ENCODE measurements around the gene SNAPC2. TPM values are rescaled to one million over a fixed set of nuclear protein-coding genes. Genes with fewer than 3 reads are reported as not detected.
A peak's percentile ranks its signal among the peaks of the same experiment; 100 is the strongest.

SNAPC2 gene
- total RNA-seq (2021) (23.2 to 24.3 TPM (median 23.7 TPM) in 3 replicates), Bru-seq, nascent RNA (percentile 45 among the genes with signal in this experiment)
- long read RNA-seq, experiment 1, transcript SNAPC2-201 (5 exons, 1,542 nt): major isoform, 52 of 62 reads
- long read RNA-seq, experiment 1, partial matches to known transcripts: 3 of 62 reads
- long read RNA-seq, experiment 1, other reads (novel, unspliced or antisense): 3 of 62 reads
- long read RNA-seq, experiment 2, transcript SNAPC2-201 (5 exons, 1,542 nt): major isoform, 36 of 50 reads
- long read RNA-seq, experiment 2, partial matches to known transcripts: 7 of 50 reads
- long read RNA-seq, experiment 2, other reads (novel, unspliced or antisense): 4 of 50 reads
- long read RNA-seq, experiment 3, partial matches to known transcripts: 0 of 1 reads
- long read RNA-seq, experiment 3, other reads (novel, unspliced or antisense): 0 of 1 reads

GRCh38 chr19:7919610-7920518 lies at the start of gene SNAPC2:
Gene SNAPC2 (plus strand): TSS chr19:7920338. CDS start chr19:7920367, 29 bp downstream.
- POLR2A ChIA-PET: interaction anchor here (0.5 to 2.0 kb wide), 5 partner anchors 24 to 62 kb away, joined by 3 to 6 read pairs (median 3); partner anchors contain the start of gene TIMM44
- Mint-ChIP-seq H3K27ac (peak within 1 kb of the TSS; percentile 76), H3K4me1 (peaks cover 8% of the 10 kb centered on the region), H3K4me3 (peak within 1 kb of the TSS; percentile 75), H3K27me3 (ENCODE audit: low read depth) (peaks cover 49% of the 10 kb centered on the region), H3K36me3 (no peaks in the 10 kb centered on the region), H3K9me3 (no peaks in the 10 kb centered on the region)
- CTCF ChIA-PET: interaction anchor here (0.6 to 7.2 kb wide), 26 partner anchors 10 to 471 kb away, joined by 3 to 92 read pairs (median 8); partner anchors contain the start of genes LRRC8E, MAP2K7, RAB11B and TIMM44
- DNase-seq (ENCODE audit: low spot score): peak; percentile 98
- peak; percentile 50 for ATAC-seq
- TF ChIP-seq MAX (CRISPR knock-in tag; IDR thresholded peaks at IDR 0.05) (peak; percentile 64; the same call in 1 of the 2 replicates), TEAD1 (CRISPR knock-in tag; IDR thresholded peaks at IDR 0.05) (no peak), NFATC4 (CRISPR knock-in tag; IDR thresholded peaks at IDR 0.05) (no peak), MYBL2 (CRISPR knock-in tag; IDR thresholded peaks at IDR 0.05) (no peak), HMGXB4 (CRISPR knock-in tag; IDR thresholded peaks at IDR 0.05) (peak; percentile 81), ZSCAN18 (CRISPR knock-in tag; IDR thresholded peaks at IDR 0.05) (no peak), SMAD3 (CRISPR knock-in tag; IDR thresholded peaks at IDR 0.05; ENCODE audit: borderline replicate concordance) (no peak), ZNF138 (CRISPR knock-in tag; conservative IDR thresholded peaks at IDR 0.05) (peak; percentile 91; the same call in 1 of the 2 replicates), FOXK1 (CRISPR knock-in tag; IDR thresholded peaks at IDR 0.05) (peak; percentile 38; the same call in 1 of the 2 replicates), ZNF532 (CRISPR knock-in tag; IDR thresholded peaks at IDR 0.05; ENCODE audit: borderline replicate concordance) (no peak), SP1 (CRISPR knock-in tag; conservative IDR thresholded peaks at IDR 0.05) (peak; percentile 99), TP53 (CRISPR knock-in tag; IDR thresholded peaks at IDR 0.05) (peak; percentile 60; the same call in 1 of the 2 replicates), CBFB (CRISPR knock-in tag; IDR thresholded peaks at IDR 0.05; ENCODE audit: low read depth) (0 out of 2 replicates have a peak, but pooled peaks have one; percentile 68), ZNF416 (CRISPR knock-in tag; IDR thresholded peaks at IDR 0.05) (no peak), MXD4 (CRISPR knock-in tag; IDR thresholded peaks at IDR 0.05; ENCODE audit: borderline replicate concordance) (no peak), ZBTB21 (CRISPR knock-in tag; IDR thresholded peaks at IDR 0.05; ENCODE audit: borderline replicate concordance) (peak; percentile 91), CREM (CRISPR knock-in tag; IDR thresholded peaks at IDR 0.05) (peak; percentile 26; the same call in 1 of the 2 replicates), NR3C1 (CRISPR knock-in tag; conservative IDR thresholded peaks at IDR 0.05; ENCODE audit: low read depth) (peak; percentile 81; the same call in 1 of the 2 replicates)
- TF ChIP-seq, protein P1, sequence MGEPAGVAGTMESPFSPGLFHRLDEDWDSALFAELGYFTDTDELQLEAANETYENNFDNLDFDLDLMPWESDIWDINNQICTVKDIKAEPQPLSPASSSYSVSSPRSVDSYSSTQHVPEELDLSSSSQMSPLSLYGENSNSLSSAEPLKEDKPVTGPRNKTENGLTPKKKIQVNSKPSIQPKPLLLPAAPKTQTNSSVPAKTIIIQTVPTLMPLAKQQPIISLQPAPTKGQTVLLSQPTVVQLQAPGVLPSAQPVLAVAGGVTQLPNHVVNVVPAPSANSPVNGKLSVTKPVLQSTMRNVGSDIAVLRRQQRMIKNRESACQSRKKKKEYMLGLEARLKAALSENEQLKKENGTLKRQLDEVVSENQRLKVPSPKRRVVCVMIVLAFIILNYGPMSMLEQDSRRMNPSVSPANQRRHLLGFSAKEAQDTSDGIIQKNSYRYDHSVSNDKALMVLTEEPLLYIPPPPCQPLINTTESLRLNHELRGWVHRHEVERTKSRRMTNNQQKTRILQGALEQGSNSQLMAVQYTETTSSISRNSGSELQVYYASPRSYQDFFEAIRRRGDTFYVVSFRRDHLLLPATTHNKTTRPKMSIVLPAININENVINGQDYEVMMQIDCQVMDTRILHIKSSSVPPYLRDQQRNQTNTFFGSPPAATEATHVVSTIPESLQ (CRISPR knock-in tag; IDR thresholded peaks at IDR 0.05): no peak
- TF ChIP-seq, protein P2, sequence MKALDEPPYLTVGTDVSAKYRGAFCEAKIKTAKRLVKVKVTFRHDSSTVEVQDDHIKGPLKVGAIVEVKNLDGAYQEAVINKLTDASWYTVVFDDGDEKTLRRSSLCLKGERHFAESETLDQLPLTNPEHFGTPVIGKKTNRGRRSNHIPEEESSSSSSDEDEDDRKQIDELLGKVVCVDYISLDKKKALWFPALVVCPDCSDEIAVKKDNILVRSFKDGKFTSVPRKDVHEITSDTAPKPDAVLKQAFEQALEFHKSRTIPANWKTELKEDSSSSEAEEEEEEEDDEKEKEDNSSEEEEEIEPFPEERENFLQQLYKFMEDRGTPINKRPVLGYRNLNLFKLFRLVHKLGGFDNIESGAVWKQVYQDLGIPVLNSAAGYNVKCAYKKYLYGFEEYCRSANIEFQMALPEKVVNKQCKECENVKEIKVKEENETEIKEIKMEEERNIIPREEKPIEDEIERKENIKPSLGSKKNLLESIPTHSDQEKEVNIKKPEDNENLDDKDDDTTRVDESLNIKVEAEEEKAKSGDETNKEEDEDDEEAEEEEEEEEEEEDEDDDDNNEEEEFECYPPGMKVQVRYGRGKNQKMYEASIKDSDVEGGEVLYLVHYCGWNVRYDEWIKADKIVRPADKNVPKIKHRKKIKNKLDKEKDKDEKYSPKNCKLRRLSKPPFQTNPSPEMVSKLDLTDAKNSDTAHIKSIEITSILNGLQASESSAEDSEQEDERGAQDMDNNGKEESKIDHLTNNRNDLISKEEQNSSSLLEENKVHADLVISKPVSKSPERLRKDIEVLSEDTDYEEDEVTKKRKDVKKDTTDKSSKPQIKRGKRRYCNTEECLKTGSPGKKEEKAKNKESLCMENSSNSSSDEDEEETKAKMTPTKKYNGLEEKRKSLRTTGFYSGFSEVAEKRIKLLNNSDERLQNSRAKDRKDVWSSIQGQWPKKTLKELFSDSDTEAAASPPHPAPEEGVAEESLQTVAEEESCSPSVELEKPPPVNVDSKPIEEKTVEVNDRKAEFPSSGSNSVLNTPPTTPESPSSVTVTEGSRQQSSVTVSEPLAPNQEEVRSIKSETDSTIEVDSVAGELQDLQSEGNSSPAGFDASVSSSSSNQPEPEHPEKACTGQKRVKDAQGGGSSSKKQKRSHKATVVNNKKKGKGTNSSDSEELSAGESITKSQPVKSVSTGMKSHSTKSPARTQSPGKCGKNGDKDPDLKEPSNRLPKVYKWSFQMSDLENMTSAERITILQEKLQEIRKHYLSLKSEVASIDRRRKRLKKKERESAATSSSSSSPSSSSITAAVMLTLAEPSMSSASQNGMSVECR (CRISPR knock-in tag; IDR thresholded peaks at IDR 0.05; ENCODE audit: borderline replicate concordance): 0 out of 2 replicates have a peak, but pooled peaks have one; percentile 7

Data from WTC11 (cell line).